Measurements from ENCODE around the gene NFAT5. TPM values are rescaled to one million over a fixed set of nuclear protein-coding genes. Genes with fewer than 3 reads are reported as not detected.

NFAT5 gene
- total RNA-seq, 2 experiments from 2014 or later = 36.0 to 37.8 TPM

GRCh38 chr16:69522041-69522578, 43.7 kb upstream of the NFAT5 start:
- peaks cover 30% of the 10 kb centered on the region for H3K4me1 Mint-ChIP-seq (ENCODE audit: low read depth)
- ChIA-PET POLR2A (interaction anchor here (1.0 to 6.5 kb wide), 4 partner anchors 9 to 45 kb away, joined by 3 to 60 read pairs (median 4); partner anchors contain the start of gene NFAT5), CTCF (no interaction called here)
- no peak for ATAC-seq
- intact Hi-C loops (cut with micrococcal nuclease) = loop anchor here (5.0 kb wide), 1 partner anchor 40 kb away; no protein-coding TSS in a partner anchor
- no peaks in the 10 kb centered on the region for H3K9me3 Mint-ChIP-seq
- H3K27me3 Mint-ChIP-seq = no peaks in the 10 kb centered on the region
- H3K27ac Mint-ChIP-seq = peak overlapping the region; percentile 94
- H3K36me3 Mint-ChIP-seq (ENCODE audit: low read depth) = peaks cover 5% of the 10 kb centered on the region
- H3K4me3 Mint-ChIP-seq = no peak overlapping the region
- no peak for DNase-seq
- TF ChIP-seq, protein P1, sequence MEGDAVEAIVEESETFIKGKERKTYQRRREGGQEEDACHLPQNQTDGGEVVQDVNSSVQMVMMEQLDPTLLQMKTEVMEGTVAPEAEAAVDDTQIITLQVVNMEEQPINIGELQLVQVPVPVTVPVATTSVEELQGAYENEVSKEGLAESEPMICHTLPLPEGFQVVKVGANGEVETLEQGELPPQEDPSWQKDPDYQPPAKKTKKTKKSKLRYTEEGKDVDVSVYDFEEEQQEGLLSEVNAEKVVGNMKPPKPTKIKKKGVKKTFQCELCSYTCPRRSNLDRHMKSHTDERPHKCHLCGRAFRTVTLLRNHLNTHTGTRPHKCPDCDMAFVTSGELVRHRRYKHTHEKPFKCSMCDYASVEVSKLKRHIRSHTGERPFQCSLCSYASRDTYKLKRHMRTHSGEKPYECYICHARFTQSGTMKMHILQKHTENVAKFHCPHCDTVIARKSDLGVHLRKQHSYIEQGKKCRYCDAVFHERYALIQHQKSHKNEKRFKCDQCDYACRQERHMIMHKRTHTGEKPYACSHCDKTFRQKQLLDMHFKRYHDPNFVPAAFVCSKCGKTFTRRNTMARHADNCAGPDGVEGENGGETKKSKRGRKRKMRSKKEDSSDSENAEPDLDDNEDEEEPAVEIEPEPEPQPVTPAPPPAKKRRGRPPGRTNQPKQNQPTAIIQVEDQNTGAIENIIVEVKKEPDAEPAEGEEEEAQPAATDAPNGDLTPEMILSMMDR (IDR thresholded peaks at IDR 0.05) = no peak

DNA sequence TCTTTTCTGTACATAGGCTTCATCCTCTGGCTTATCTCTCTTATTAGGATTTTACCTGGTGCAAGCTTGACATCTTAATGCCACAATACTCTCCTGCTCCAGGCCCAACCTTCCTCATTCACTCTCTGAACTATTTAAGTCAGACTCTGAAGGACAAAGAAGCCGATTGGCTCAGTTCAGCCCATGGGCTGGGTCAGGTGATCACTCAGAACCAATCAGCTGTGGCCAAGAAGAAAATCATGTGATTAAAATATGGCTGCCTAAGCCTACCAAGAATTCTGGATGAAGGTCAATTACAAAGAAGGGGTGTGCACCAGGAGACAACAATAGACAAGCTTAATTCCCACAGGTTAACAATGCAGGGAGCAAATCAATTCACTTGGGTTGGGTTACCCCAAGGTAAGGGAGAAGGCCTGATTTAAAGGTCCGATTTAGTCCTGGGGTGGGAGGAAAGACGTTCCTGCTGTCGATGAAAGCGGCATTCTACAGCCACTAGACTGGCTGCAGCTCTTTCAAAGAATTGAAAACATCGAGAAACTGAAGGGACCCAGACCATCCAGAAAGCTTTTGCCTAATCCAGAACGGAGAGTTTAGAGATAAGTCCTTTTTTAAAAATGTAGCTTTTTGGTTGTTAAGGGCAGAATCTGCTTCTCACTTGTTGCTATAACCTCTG, 42.9 kb upstream of the NFAT5 start:
- ATAC-seq (peak; percentile 17), DNase-seq (peak; percentile 48)
- Mint-ChIP-seq H3K4me3 (peak overlapping the region; percentile 43), H3K36me3 (ENCODE audit: low read depth) (peaks cover 5% of the 10 kb centered on the region), H3K4me1 (ENCODE audit: low read depth) (peaks cover 30% of the 10 kb centered on the region), H3K27me3 (no peaks in the 10 kb centered on the region), H3K27ac (peak overlapping the region; percentile 94), H3K9me3 (no peaks in the 10 kb centered on the region)
- TF ChIP-seq, protein P1 (IDR thresholded peaks at IDR 0.05) = no peak
- CTCF ChIA-PET = no interaction called here
- intact Hi-C loops (cut with micrococcal nuclease) = loop anchor here (5.0 kb wide), 1 partner anchor 39 kb away; no protein-coding TSS in a partner anchor
- POLR2A ChIA-PET = interaction anchor here (0.6 to 6.5 kb wide), 4 partner anchors 8 to 735 kb away, joined by 3 to 60 read pairs (median 4); partner anchors contain the start of gene NFAT5

DNA sequence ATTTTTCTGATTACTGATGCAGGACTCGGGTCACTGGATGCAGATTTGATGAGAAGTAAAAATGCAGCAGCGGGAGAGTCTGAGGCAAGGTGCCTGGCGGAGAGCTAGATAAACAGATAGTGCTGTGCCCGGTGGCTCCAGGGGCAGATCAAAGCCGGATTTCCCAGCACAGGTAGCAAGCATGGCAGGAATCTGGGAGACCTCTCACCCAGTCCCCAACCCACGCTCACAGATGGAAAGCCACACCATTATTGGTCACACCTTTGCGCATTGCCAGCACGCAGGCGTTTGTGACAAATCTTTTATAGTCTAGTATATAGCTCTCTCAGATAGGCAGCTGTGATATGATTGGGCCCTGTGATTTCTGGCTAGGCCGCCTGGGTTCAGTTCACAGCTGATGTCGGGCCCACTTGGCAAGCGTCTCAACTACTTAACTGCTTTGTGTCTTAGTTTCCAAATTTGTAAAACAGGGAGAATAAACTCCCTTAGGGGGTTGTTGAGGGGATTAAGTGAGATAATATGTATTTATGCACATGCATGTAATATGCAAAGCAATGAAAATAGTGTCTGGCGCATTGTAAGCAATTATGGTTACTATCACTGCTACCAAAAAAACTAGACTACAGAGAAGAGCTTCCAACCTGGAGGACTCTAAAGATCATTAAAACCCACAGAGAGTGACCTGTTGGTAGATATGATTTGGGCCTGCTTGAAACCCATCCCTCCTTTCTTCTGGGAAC, 42.0 kb upstream of the NFAT5 start:
- peaks cover 30% of the 10 kb centered on the region for H3K4me1 Mint-ChIP-seq (ENCODE audit: low read depth)
- no peaks in the 10 kb centered on the region for H3K27me3 Mint-ChIP-seq
- H3K9me3 Mint-ChIP-seq = no peaks in the 10 kb centered on the region
- ChIA-PET POLR2A (interaction anchor here (0.6 to 6.5 kb wide), 3 partner anchors 39 to 735 kb away, joined by 3 to 60 read pairs (median 3); partner anchors contain the start of gene NFAT5), CTCF (no interaction called here)
- ATAC-seq = no peak
- DNase-seq = no peak
- H3K27ac Mint-ChIP-seq = no peak overlapping the region
- intact Hi-C loops (cut with micrococcal nuclease) = loop anchor here (5.0 kb wide), 1 partner anchor 39 kb away; no protein-coding TSS in a partner anchor
- H3K36me3 Mint-ChIP-seq (ENCODE audit: low read depth) = peaks cover 5% of the 10 kb centered on the region
- H3K4me3 Mint-ChIP-seq = no peak overlapping the region
- TF ChIP-seq, protein P1 (IDR thresholded peaks at IDR 0.05) = no peak

GRCh38 chr16:69526831-69527655, 38.7 kb upstream of the NFAT5 start:
- Mint-ChIP-seq H3K36me3 (ENCODE audit: low read depth) (peaks cover 3% of the 10 kb centered on the region), H3K27ac (no peak overlapping the region), H3K9me3 (no peaks in the 10 kb centered on the region), H3K4me3 (no peak overlapping the region), H3K4me1 (ENCODE audit: low read depth) (peaks cover 32% of the 10 kb centered on the region), H3K27me3 (no peaks in the 10 kb centered on the region)
- ChIA-PET CTCF (no interaction called here), POLR2A (no interaction called here)
- TF ChIP-seq, protein P1 (IDR thresholded peaks at IDR 0.05) = no peak
- intact Hi-C loops (cut with micrococcal nuclease) = no loop called here
- DNase-seq = no peak
- no peak for ATAC-seq
